HG02610 (cell line): ENCODE results near the gene STX18.
"Not testable (repeated sequence)": the region's sequence is repeated elsewhere in the genome, so short reads cannot be mapped to it uniquely, and the experiment has no call there.

Source experiments
- ATAC-seq: cut with Tn5 transposase; IDR thresholded peaks from one replicate; pipeline ENCODE4 v1.9.1; 2021; ENCODE audit warnings: mild to moderate bottlenecking, moderate library complexity; ENCODE audit not compliant: unreplicated experiment

STX18 gene

DNA sequence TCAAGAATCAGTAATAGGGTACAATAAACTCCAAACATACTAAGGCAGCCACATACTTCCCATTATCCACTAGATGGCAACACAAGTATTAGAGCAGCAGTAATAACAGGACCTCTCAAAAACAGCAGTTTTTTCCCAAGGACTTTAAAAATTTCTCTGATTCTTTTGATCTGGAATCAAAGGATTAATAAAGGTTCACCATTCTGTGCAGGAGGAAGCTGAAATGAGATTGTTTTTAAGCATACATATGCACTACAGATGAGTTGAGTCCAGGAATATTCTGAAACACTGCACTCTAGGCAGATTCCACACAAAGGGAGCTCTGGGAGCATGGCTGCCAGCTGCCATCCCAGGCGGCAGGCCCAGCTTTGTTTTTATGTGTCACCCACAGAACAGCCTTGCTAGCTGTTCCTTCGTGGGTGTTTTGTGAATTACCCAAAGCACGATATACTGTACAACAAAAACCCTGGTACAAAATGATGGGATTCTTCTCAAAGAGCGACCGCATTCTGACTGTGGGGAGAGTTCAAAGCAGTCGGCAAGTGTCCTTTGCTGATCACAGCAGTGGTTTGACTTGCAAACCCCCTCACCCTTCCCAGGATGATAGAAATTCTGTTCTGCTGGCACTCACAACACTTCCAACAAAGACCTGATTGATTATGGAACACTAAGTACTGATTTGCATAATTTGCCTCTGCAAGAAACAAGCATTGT lies 61.0 kb downstream of the STX18 start:
- ATAC-seq: no peak

DNA sequence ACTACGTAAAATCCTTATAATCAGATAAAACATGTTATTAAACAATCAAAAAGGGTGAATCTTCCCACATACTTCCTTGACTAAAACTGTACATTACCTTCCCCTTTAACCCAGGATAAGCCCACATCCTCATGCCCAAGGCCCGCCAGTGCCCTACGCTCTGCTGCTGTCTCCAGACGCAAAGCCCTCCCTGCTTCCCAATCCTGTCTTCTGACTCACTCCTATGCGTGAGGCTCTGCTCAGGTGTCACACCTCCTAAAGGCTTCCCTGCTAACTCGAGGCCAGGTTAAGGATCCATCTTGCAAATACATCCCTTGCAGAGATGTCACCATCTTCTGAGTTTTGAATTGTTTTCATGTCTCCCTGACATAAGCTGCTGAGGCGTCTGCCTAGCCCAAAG lies 61.6 kb downstream of the STX18 start:
- ATAC-seq: no peak

DNA sequence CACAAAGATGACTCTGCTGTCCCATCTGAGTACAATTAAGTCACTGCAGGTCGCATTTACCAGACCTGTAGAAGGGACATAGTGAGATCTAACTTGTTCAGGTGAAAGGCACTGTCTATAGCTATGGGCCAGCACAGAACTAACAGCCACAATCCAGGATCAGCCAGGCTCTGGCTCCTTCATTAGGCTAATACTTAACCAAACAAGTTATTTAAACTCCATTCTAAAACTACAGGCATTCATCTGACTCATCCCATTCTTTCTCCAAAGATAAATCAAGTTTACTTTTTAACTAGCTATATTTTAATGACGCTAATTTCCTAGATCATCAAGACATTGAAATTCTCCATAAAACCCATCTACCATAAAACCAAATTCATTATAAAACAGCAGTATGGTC lies 62.5 kb downstream of the STX18 start:
- no peak for ATAC-seq

DNA sequence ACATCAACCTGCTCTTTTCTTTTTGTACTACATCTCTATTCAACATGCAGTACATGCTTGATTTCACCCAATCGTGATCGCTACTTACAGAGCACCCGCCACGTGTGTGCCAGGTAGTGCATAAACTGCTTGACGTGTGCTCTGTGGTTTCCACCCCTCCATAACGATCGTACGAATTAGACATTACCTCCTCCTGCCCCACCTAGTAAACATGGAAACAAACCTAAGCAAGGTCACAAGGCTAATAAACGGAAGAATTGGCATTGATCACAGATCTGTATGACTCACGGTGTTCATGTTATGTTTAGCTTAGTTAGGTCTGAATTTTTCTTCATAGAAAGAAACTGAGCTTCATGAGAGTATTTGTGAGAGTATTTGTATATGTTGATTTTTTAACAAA lies 64.1 kb downstream of the STX18 start:
- ATAC-seq: no peak

DNA sequence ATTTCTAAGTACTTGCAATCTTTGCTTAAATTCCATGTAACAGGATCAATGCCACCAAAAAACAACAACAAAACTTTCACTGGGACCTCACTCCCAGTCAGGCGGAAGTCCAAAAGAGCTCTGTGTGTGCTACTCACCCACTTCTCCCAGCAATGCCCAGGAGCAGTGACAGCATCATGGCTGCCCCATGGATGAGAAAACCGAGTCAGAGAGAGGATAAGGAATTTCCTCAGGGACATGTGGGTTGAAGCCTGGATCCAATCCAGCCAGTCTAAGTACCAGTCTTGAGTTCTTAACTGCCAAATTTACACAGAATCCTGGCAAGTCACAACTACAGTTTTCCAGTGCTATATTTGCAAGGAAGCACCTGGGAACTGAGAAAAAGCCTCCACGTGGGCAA lies 64.5 kb downstream of the STX18 start:
- no peak for ATAC-seq

DNA sequence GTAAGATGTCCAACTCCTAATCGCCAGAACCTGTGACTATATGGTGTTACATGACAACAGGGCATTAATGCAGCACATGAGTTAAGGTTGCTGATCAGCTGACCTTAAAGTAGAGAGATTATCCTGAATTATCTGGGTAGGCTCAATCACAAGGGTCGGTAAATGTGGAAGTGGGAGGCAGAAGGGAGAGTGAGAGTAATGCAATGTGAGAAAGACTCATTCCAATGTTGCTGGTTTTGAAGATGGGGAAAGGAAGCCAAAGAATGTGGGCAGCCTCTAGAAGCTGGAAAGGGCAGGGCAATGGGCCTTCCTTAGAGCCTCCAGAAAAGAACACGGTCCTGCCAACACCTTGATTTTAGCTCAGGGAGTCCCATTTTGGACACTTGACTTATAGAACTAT lies 67.4 kb downstream of the STX18 start:
- ATAC-seq: no peak

DNA sequence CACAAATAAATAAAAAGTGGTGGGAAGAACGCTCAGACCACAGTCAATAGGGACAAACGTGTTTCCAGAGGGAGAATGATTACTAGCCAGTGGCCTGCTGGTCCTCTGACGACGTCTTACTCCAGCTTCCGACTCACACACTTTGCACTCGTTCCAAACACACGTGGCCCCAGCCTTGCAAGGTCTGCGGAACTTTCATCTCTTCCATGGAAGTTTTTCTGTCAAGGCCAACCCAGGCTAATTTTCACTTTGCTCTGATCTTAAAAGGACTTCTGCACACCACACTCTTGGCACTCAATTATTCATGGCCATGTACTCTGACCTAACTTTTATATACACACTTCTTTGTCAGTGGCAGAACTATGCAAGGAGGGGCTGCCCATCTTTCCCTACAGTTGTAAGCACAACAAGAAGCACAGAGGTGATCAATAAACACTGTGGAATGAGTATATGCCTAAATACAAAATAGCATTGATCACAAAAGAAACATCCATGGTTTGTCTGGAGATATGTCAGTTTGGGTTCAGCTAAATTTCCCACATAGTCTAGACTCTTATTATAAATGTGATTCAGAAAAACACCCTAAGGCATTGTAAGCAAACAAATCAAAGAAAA lies 69.4 kb downstream of the STX18 start:
- ATAC-seq: no peak

DNA sequence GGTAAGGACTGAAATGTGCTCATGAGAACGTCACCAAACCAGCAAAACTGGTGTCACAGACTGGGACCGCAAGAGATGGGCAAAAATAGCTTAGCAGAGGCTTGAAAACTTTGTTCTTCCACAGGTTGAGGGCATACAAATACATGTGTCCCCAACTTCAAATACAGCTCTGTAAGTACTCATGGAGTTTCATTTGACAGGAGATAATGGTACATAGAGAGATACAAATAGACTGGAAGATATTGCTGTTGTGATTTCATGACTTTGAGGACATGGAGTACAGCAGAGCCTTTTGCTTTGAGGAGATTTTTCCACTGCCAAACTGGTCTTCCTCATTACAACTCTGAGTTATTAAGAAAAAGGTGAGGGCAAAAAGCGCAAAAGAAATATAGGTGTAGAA lies 70.7 kb downstream of the STX18 start:
- no peak for ATAC-seq

DNA sequence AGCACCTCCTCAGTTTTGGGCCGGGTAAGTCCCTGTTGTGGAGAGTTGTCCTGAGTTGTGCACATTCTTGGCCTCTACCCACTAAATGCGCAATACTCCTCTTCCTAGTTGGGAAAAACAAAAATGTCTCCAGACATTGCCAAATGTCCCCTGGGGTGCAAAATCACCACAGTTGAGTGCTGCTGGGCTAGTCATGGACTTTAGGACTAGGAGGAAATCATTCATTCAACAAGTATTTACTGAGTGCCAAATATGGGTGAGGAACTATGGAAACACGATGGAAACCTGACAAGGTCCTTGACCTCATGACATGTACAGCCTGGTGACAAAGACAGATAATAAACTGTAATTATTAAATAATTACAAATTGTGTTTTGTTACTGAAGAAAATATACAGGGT lies 71.6 kb downstream of the STX18 start:
- no peak for ATAC-seq

DNA sequence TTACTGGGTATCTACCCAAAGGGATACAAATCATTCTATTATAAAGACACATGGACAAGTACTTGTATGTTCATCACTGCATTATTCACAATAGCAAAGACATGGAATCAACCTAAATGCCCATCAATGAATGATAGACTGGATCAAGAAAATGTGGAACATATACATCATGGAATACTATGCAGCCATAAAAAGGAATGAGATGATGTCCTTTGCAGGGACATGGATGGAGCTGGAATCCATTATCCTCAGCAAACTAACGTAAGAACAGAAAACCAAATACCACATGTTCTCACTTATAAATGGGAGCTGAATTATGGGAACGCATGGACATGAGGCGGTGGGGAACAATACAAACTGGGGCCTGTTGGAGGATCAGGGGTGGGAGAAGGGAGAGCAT lies 76.6 kb downstream of the STX18 start:
- not testable (repeated sequence) for ATAC-seq

DNA sequence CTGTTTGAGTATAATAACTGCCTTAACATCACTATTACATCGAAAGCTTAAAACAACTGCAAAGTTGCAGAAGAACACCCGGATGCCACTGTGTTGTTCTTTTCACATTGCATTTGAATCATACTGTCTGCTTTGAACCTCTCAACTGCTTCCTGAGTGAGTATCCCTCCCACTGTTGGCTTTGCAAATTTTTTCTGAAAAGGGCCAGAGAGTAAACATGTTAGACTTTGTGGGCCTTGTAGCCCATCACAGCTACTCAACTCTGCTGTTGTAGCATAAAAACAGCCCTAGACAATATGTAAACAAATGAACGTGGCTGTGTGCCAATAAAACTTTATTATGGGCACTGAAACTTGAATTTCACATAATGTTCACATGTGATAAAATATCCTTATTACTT lies 78.9 kb downstream of the STX18 start:
- ATAC-seq: no peak

DNA sequence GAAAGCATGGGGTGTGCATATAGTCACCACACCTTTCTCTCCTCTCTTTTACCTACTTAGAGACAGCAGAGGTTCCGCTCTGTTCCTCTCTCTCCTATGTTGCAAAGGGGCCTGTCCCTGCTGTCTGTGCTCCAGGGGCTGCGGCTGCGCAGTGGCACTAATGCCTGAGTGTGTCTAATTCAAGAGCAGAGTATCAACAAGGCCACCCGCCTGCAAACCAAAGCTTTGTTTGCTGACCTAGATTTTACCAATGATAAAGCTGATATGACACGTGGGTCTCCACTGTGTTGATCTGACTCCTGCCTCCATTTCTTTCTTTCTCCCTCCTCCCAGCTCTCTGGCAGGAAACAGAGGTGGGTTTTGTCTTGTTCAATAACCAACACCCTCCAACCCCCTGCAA lies 80.0 kb downstream of the STX18 start:
- ATAC-seq: no peak

DNA sequence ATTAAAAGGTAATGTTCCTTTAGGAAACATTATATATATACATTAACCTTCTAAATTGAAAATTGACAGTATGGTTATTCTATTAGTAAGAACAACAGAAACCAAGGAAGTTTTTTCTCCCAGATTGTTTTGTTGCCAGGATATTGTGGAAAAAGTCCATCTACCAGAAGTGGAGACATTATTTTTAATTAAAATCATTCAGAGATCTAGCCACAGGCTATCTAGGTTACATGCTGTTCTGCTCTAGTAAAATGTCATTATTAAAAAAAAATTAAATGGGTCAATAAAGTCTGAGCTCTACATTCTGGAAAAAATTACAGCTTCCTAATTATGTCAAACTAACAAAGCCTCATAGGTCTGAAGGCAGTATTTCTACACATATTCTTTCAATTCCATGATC lies 80.7 kb downstream of the STX18 start:
- ATAC-seq: no peak

DNA sequence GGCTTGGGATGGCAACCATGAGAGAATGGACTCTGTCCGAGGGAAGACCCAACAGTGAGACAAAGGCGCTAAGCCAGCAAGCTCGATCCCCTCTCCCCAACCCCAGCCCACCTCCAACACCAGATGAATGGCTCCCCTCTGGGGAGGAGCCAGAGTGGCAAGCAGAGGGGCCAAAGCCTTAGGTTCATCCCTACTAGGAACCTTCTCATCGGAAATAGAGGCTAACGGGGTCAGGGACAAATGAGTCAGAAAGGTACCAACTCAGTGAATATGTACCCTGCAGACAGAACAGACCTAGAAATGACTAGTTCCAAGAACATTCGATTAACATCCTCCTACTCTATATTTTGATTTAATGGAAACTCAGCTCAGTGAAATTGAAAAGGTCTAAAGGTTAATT lies 81.1 kb downstream of the STX18 start:
- ATAC-seq: no peak

DNA sequence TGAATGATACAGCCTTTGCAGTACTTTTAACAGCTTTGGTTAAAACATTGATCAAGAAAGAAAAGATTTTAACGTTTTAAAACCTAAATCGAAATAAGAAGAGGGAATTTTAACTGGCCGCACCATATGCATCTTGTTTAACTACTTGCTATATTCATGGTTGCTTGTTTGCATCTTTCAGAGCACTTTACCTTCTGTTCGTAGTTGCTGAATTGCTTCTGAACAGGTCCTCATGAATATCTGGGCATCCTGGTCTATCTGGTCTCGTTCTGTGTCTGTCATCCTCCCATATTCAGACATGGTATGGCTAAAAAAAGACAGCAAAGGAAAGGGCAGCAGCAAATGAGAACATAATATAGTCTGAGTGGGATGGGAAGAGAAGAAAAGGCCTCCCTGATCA lies 82.7 kb downstream of the STX18 start:
- ATAC-seq: no peak

DNA sequence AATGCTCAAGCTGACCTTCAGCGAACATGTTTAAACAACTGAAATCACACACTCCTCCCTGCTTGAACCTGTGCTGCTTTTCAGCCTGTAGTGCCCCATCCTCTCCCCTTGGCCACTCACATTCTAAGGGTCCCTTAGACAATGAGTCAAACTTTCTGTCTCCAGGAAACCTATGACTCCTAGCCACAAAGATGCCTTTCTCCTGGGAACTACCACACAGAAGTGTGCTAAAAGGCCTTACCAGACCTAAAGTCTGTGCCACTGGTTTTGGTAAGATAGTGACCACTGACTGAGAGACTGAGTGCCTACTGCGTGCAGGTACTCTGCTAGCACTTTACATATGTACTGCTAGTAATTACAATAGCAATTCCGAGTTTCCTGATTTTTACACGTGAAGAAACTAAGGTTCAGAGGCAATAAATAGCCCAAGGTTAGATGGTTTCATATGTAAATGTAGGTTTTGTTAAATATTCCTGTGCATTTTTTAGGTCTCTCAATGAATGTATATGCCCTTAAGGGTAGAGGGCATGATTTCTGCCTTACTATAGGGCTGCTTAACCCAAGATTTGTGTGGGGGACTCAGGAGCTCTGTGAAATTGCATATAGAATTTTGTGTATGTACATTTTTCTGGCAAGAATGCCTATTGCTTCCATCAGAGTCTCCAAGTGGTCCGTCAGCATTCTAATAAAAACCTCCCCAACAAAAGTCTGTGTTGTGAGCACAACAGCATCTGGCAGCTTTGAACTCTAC lies 83.9 kb downstream of the STX18 start:
- ATAC-seq: no peak

DNA sequence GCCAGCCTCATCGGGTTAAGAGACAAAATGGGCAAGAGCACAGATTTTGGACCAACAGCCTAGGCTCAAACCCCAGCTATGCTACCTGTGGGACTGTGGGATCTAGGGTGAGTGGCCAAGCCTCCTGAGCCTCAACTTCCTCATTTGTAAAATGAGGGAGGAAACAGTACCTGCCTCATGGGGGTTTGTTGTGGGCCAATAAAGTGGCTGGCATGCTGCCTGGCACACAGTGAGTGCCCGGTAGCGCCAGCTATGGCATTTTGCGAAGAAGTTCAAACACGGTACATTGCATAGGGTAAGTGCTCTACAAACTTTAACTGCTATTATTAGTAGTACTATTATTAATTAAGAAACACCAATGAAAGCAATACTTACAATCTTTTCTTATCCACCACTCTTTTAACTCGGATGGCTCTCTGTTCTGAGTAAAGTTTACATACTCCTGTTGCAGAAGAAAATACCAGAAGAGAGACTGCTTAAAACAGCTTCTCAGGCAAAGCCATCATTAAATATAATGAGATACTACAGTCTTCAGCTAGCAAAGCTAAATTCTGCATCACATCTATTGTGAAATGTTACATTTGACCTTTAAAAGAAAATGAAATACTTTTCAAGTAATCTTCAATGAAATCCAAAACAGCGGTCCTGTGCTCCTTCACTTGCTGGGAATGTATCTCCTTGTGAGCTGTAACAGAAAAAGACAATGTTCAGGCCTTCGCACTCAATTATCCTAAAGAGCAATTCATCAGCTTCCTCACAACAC lies 84.9 kb downstream of the STX18 start:
- ATAC-seq: no peak

DNA sequence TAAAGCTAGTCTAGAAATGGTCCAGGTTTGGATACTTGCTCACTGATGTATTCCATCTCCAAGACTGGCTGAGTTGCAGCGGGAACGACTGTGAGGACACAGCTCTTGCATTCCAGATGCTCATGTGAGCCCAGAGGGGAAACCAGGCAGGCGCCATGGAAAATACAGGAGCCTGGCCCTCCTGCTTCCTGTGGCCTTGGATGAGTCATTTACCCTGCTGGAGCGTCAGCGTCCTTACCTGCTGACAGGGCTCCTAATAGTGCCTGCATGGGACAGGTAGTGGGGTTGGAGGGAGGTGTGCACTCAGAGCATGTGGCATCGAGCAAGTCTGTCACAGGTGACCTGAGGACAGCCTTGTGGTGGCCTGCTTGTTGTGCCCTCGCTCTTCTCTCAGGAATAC lies 85.5 kb downstream of the STX18 start:
- ATAC-seq: no peak

DNA sequence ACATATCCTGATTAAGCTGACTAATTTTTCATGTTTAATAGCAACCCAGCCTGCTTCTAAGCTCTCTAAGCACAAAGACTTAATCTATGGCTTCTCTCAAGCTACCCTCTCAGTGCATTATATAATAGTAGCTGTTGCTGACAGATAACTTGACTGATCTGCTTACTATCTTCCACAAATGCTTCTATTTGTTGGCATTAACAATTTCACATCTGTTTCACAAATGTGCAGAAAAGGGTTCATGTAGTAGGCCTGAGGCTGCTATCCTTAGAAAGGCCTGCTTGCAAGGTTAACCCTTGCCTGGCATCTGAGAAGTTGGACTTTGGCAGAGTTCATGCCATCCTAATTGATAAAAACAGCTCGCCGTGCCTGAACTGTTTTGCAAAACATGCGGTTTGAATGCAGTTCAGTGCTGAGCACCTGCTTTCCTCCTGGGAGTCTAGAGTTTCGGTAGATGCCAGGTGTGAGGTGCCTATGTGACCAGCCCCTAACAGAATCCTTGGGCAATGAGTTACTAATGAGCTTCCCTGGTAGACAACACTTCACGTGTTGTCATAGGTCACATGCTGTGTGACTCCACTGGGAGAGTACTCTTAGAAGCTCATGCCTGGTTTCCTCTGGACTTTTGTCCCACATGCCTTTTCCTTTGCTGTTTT lies 86.5 kb downstream of the STX18 start:
- no peak for ATAC-seq

DNA sequence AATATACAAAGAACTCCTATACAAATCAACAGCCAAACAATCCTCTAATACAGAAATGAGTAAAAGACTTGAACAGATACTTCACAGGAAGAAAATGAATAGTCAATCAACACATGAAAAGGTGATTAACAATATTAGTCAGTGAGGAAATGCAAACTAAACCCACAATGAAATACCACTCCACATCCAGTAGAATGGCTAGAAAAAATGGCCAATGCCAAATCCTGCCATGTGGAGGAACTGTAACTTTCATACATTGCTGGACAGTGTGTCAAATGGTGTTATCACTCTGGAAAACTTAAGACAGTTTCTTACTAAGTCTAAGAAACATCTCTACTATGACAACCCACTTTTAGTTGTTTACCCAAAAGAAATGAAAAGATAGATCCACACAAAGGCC lies 95.4 kb downstream of the STX18 start:
- ATAC-seq: no peak

DNA sequence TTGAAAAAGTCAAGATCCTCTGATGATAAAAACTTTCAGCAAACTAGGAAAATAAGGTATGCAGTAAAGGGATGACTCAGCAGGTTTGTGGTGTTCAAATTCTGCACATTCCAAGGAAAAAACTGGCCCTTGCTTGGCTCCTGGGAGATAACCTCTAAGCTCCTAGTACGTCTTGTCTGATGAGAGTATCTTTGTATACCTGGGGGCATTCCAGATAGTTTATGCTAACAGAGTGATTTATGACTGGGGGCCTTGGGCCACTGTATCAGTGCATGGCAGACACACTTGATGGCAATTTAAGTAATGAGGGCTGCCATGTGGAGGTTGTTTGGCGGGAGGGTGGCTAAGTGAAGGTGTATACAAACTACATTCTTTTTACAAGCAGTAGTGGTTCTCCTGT lies 98.0 kb downstream of the STX18 start:
- no peak for ATAC-seq
